Esophagus mucosa (tissue), 1 donor: ENCODE measurements around the gene SPN. TPM values are rescaled to one million over a fixed set of nuclear protein-coding genes. Genes with fewer than 3 reads are reported as not detected.
A peak's percentile ranks its signal among the peaks of the same experiment; 100 is the strongest.
"Not testable (repeated sequence)": the region's sequence is repeated elsewhere in the genome, so short reads cannot be mapped to it uniquely, and the experiment has no call there.

Experiments
- ATAC-seq: fragments of 200-7000 bp; cut with Tn5 transposase; one replicate; pipeline ENCODE4 v1.9.1; 2020
- total RNA-seq: library from RNA; stranded (reverse); gene quantifications from one replicate; pipeline ENCODE4 v1.2.4, GENCODE V29; 2023
- donor health status: DM: yes; HTN: yes; CAD: no.

The SPN gene
- total RNA-seq, 1 donor from 2014 or later, result 0.60 TPM

- ATAC-seq, result no peak
Observed at GRCh38 chr16:29708917-29709600, 46.0 kb downstream of the SPN start.

GRCh38 chr16:29709657-29710056 is 46.6 kb downstream of the SPN start:
- ATAC-seq, result not testable (repeated sequence)

- peak; percentile 87 for ATAC-seq
Observed at GRCh38 chr16:29710227-29711219, 47.5 kb downstream of the SPN start.

GRCh38 chr16:29712809-29713208 is 49.8 kb downstream of the SPN start:
- ATAC-seq, result no peak

GRCh38 chr16:29714396-29714795 is 51.3 kb downstream of the SPN start:
- no peak for ATAC-seq

GRCh38 chr16:29714972-29715371 is 51.9 kb downstream of the SPN start:
- ATAC-seq, result no peak

GRCh38 chr16:29717113-29717512 is 54.1 kb downstream of the SPN start:
- ATAC-seq, result no peak

- no peak for ATAC-seq
Observed at GRCh38 chr16:29719063-29719462, 56.0 kb downstream of the SPN start.

Other genes starting within 250 kb of the SPN start
- gene BOLA2, start 208.9 kb upstream of the SPN start, total RNA-seq, result 6.1 TPM
- 24.3 TPM for gene SLX1B, start 208.7 kb upstream of the SPN start, total RNA-seq
- 2.2 TPM for gene SULT1A4, start 203.3 kb upstream of the SPN start, total RNA-seq
- gene NPIPB12, start 156.8 kb upstream of the SPN start, total RNA-seq, result 18.8 TPM
- 0.60 TPM for gene QPRT, start 15.9 kb downstream of the SPN start, total RNA-seq
- 0.36 TPM for gene C16orf54, start 82.7 kb downstream of the SPN start, total RNA-seq
- not detected for gene ZG16, start 115.0 kb downstream of the SPN start, total RNA-seq
- gene KIF22, start 127.5 kb downstream of the SPN start, total RNA-seq, result 28.7 TPM
- 169 TPM for gene MAZ, start 143.3 kb downstream of the SPN start, total RNA-seq
- not detected for gene PRRT2, start 148.9 kb downstream of the SPN start, total RNA-seq
- 13.4 TPM for gene PAGR1, start 152.9 kb downstream of the SPN start, total RNA-seq
- 67.9 TPM for gene MVP, start 157.2 kb downstream of the SPN start, total RNA-seq
- 36.9 TPM for gene CDIPT, start 200.0 kb downstream of the SPN start, total RNA-seq
- 2.9 TPM for gene SEZ6L2, start 236.3 kb downstream of the SPN start, total RNA-seq
- 1.00 TPM for gene ASPHD1, start 237.2 kb downstream of the SPN start, total RNA-seq